ENCODE results near the gene DERA.

The DERA gene

DNA sequence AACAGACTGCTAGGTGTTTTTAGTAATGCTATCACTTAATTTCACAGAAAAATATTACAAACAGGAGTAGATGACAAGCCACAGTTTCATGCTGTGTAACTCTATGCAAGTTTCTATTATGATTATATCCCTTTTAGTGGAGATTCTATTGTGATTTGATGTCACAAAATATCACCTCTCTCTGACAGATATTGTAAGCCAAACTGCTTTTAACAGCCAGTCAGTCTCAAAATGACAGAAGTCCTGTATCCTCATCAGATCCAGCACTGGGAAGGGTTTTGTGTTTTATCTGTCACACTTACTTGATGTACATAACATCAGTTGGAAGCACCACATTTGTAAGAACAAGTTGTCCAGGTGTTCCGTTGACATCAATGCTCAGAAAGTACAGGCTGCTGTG lies 164.8 kb downstream of the DERA start:
- no peak for DNase-seq (ENCODE audit: insufficient read length, low spot score)
- FAIRE-seq, result no peak
- TF ChIP-seq POLR2AphosphoS5 (IDR thresholded peaks at IDR 0.05; ENCODE audit: low read depth, low read length) (no peak), PAX5 (IDR thresholded peaks at IDR 0.05; ENCODE audit: insufficient read depth, low read length, severe bottlenecking) (no peak), POU2F2 (IDR thresholded peaks at IDR 0.05; ENCODE audit: low read depth, low read length) (no peak), SPI1 (IDR thresholded peaks at IDR 0.05; ENCODE audit: low read depth, low read length) (no peak), POLR2A (IDR thresholded peaks at IDR 0.05; ENCODE audit: low read depth, low read length) (no peak), TAF1 (IDR thresholded peaks at IDR 0.05; ENCODE audit: low read depth, low read length) (no peak)

DNA sequence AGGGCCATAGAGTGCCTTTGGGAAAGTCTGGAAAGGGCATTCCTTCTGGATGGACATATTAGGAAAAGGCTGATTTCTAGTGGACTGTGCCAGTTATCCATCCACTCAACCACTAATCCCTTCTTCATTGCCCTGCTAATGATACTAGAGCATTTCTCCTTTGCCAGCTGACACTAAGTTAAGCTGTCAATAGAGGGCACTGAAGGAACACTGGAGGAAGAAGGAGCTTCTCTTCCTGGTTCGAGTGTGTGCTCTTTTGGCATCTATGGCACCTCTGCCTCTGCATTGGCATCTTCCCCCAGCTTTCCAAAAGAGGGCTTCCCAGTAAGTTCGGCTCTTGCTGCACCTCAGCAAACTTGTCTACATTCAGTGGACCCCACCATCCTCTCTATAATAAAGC lies 165.4 kb downstream of the DERA start:
- FAIRE-seq (no peak), DNase-seq (ENCODE audit: insufficient read length, low spot score) (no peak)
- TF ChIP-seq POLR2AphosphoS5 (IDR thresholded peaks at IDR 0.05; ENCODE audit: low read depth, low read length), result no peak
- no peak for TF ChIP-seq POLR2A (IDR thresholded peaks at IDR 0.05; ENCODE audit: low read depth, low read length)
- TF ChIP-seq SPI1 (IDR thresholded peaks at IDR 0.05; ENCODE audit: low read depth, low read length), result no peak
- no peak for TF ChIP-seq PAX5 (IDR thresholded peaks at IDR 0.05; ENCODE audit: insufficient read depth, low read length, severe bottlenecking)
- TF ChIP-seq POU2F2 (IDR thresholded peaks at IDR 0.05; ENCODE audit: low read depth, low read length), result no peak
- no peak for TF ChIP-seq TAF1 (IDR thresholded peaks at IDR 0.05; ENCODE audit: low read depth, low read length)

DNA sequence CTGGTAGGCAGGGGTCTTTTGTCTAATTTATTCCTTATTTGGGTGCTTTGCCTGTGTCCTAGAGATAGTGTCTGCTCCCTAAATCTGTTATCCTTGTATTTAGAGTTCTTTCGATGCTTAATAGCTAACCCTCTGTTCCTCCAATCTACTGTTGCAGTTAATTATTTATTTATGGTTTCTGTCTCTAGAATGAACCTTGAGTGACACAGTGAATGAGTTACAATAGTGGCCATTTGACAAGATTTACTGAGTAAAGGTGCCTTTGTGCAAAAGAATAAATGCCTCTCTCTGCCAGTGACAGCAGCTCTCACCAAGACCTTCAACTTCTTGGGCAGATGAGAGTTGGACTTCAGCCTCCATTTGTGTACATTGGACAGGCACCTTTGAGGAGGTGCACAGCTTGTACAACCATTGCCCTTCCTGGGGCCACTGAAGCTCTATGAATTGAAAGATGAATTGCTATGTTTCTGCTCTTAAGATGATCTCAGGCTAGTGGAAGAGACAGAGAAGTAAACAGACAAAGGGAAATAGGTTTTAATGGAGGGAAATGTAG lies 165.9 kb downstream of the DERA start:
- no peak for TF ChIP-seq TAF1 (IDR thresholded peaks at IDR 0.05; ENCODE audit: low read depth, low read length)
- no peak for TF ChIP-seq SPI1 (IDR thresholded peaks at IDR 0.05; ENCODE audit: low read depth, low read length)
- TF ChIP-seq POLR2AphosphoS5 (IDR thresholded peaks at IDR 0.05; ENCODE audit: low read depth, low read length), result no peak
- TF ChIP-seq POLR2A (IDR thresholded peaks at IDR 0.05; ENCODE audit: low read depth, low read length), result no peak
- no peak for TF ChIP-seq PAX5 (IDR thresholded peaks at IDR 0.05; ENCODE audit: insufficient read depth, low read length, severe bottlenecking)
- TF ChIP-seq POU2F2 (IDR thresholded peaks at IDR 0.05; ENCODE audit: low read depth, low read length), result no peak
- FAIRE-seq (no peak), DNase-seq (ENCODE audit: insufficient read length, low spot score) (no peak)

DNA sequence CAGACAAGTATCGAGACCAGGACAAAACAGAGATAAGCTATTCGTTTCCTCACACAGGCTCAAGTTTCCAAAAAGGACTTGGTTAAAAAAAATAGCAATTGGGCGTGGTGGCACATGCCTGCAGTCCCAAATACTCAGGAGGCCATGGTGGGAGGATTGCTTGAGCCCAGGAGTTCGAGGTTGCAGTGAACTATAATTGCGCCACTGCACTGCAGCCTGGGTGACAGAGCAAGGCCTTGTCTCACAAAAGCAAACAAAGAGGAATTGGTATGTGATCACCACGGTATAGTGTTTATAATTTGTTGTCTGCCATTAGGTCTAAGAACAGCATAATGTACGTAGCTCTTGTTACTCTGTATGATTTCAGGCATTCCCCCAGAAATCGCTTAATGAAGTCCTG lies 175.3 kb downstream of the DERA start:
- no peak for TF ChIP-seq SPI1 (IDR thresholded peaks at IDR 0.05; ENCODE audit: low read depth, low read length)
- no peak for TF ChIP-seq POU2F2 (IDR thresholded peaks at IDR 0.05; ENCODE audit: low read depth, low read length)
- no peak for TF ChIP-seq POLR2A (IDR thresholded peaks at IDR 0.05; ENCODE audit: low read depth, low read length)
- TF ChIP-seq POLR2AphosphoS5 (IDR thresholded peaks at IDR 0.05; ENCODE audit: low read depth, low read length), result no peak
- no peak for TF ChIP-seq PAX5 (IDR thresholded peaks at IDR 0.05; ENCODE audit: insufficient read depth, low read length, severe bottlenecking)
- no peak for TF ChIP-seq TAF1 (IDR thresholded peaks at IDR 0.05; ENCODE audit: low read depth, low read length)
- FAIRE-seq (no peak), DNase-seq (ENCODE audit: insufficient read length, low spot score) (no peak)

DNA sequence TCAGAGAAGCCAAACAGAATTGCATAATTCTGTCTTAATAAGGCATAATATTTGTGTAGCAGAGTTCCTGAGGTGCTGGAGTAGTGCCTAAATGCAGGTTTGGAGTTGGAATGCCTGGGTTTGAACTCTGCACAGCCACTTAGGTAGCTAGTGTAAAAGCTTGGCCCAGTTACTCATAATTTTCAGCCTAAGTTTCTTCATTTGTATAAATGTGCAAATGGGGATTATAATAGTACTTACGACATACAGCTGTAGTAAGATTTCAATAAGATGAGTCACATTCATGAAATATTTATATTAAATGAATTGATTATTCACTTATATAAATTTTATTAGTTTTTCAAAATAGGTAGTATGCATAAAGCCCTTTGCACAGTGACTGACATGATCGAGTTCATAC lies 175.8 kb downstream of the DERA start:
- no peak for DNase-seq (ENCODE audit: insufficient read length, low spot score)
- FAIRE-seq, result no peak
- TF ChIP-seq POU2F2 (IDR thresholded peaks at IDR 0.05; ENCODE audit: low read depth, low read length), result no peak
- no peak for TF ChIP-seq SPI1 (IDR thresholded peaks at IDR 0.05; ENCODE audit: low read depth, low read length)
- no peak for TF ChIP-seq POLR2A (IDR thresholded peaks at IDR 0.05; ENCODE audit: low read depth, low read length)
- no peak for TF ChIP-seq TAF1 (IDR thresholded peaks at IDR 0.05; ENCODE audit: low read depth, low read length)
- TF ChIP-seq POLR2AphosphoS5 (IDR thresholded peaks at IDR 0.05; ENCODE audit: low read depth, low read length), result no peak
- no peak for TF ChIP-seq PAX5 (IDR thresholded peaks at IDR 0.05; ENCODE audit: insufficient read depth, low read length, severe bottlenecking)

All from GM12891 (cell line).